OCI-LY7 (cell line): ENCODE data around the gene MTHFSD. TPM values are rescaled to one million over a fixed set of nuclear protein-coding genes. Genes with fewer than 3 reads are reported as not detected.
A peak's percentile ranks its signal among the peaks of the same experiment; 100 is the strongest.

Experiments
- BruUV-seq: library from RNA; stranded (reverse); fragments of 400-500 nt; replicated peaks from 2 replicates; lab custom pipeline; 2021; lab: Mats Ljungman, UMichigan
- CTCF ChIA-PET: fragments of 300-600 bp; sonication (Branson Sonifier 250); formaldehyde crosslinking; loops from one replicate; lab custom pipeline; 2022; ENCODE audit warnings: antibody characterized with exemption; ENCODE audit not compliant: unreplicated experiment; lab: Charles Lee
- POLR2A ChIA-PET: fragments of 300-600 bp; sonication (Branson Sonifier 250); formaldehyde crosslinking; loops from one replicate; lab custom pipeline; 2022; ENCODE audit warnings: antibody characterized with exemption; lab: Charles Lee
- DNase-seq: peaks from one replicate; pipeline ENCODE4 v3.0.0-alpha.2; 2015; ENCODE audit warnings: low spot score
- H2AFZ ChIP-seq: fragments of 200-600 bp; sonication (generic), shearing (Covaris generic); 2 replicates; pipeline ENCODE4 v1.6.1; 2014; ENCODE audit warnings: mild to moderate bottlenecking, antibody characterized with exemption, low read length, moderate library complexity
- H3K27ac ChIP-seq: fragments of 200-600 bp; sonication (generic); 2 replicates; pipeline ENCODE4 v1.5.1; 2014; ENCODE audit warnings: mixed run types, low read depth, mild to moderate bottlenecking, moderate library complexity, low read length, inconsistent platforms; ENCODE audit not compliant: poor library complexity, severe bottlenecking
- H3K36me3 ChIP-seq: fragments of 200-600 bp; sonication (generic); 2 replicates; pipeline ENCODE4 v1.6.1; 2014; ENCODE audit warnings: mild to moderate bottlenecking, antibody characterized with exemption, low read length, moderate library complexity, mixed read lengths; ENCODE audit not compliant: insufficient read depth
- H3K4me1 ChIP-seq: fragments of 200-600 bp; sonication (generic); 2 replicates; pipeline ENCODE4 v1.5.1; 2014; ENCODE audit warnings: mild to moderate bottlenecking, low read length; ENCODE audit not compliant: insufficient read depth, poor library complexity, severe bottlenecking
- H3K4me2 ChIP-seq: fragments of 200-600 bp; sonication (generic); 2 replicates; pipeline ENCODE4 v1.6.1; 2014; ENCODE audit warnings: mild to moderate bottlenecking, low read length
- H3K4me3 ChIP-seq: fragments of 200-600 bp; sonication (generic); 2 replicates; pipeline ENCODE4 v1.5.1; 2014; ENCODE audit warnings: mild to moderate bottlenecking, low read depth, low read length; ENCODE audit not compliant: poor library complexity, severe bottlenecking
- H3K79me2 ChIP-seq: fragments of 200-600 bp; sonication (generic); 2 replicates; pipeline ENCODE4 v1.6.1; 2016; ENCODE audit warnings: low read depth, mild to moderate bottlenecking, low read length, moderate library complexity, mixed read lengths; ENCODE audit not compliant: insufficient read depth
- H3K9me2 ChIP-seq: fragments of 200-600 bp; sonication (generic); 2 replicates; pipeline ENCODE4 v1.6.1; 2016; ENCODE audit warnings: mild to moderate bottlenecking, low read length, mixed read lengths; ENCODE audit not compliant: insufficient read depth
- H3K9me3 ChIP-seq: fragments of 200-600 bp; sonication (generic); 2 replicates; pipeline ENCODE4 v1.6.1; 2014; ENCODE audit warnings: mild to moderate bottlenecking, mixed run types, low read length, mixed read lengths
- H4K20me1 ChIP-seq: fragments of 200-600 bp; sonication (generic); 2 replicates; pipeline ENCODE4 v1.6.1; 2014; ENCODE audit warnings: mild to moderate bottlenecking, antibody characterized with exemption, low read length, moderate library complexity, mixed read lengths; ENCODE audit not compliant: insufficient read depth
- CTCF ChIP-seq: fragments of 200-600 bp; sonication (generic); conservative IDR thresholded peaks from 2 replicates; pipeline ENCODE4 v1.5.1; 2014; ENCODE audit warnings: mild to moderate bottlenecking, antibody characterized with exemption, low read length, moderate library complexity, mixed read lengths
- EZH2phosphoT487 ChIP-seq: fragments of 200-600 bp; sonication (generic); IDR thresholded peaks from 2 replicates; pipeline ENCODE4 v1.6.1; 2018; ENCODE audit warnings: low read depth, borderline replicate concordance, mild to moderate bottlenecking, mixed run types, antibody characterized with exemption, low read length, moderate library complexity, mixed read lengths
- intact Hi-C: fragments of 100-400 bp; cut with micrococcal nuclease; formaldehyde crosslinking; loops from one replicate; pipeline ENCODE4 v1.10.0; 2022; ENCODE audit not compliant: unreplicated experiment
- total RNA-seq, 2 experiments: library from RNA; depleted of rRNA in 1 of 2; stranded (reverse); fragments of >200 nt in 1 of 2; shearing (Covaris generic) in 1 of 2; gene quantifications; 2 replicates each; pipeline ENCODE4 v1.2.3, GENCODE V29; 2014 to 2022

MTHFSD gene
- total RNA-seq, 2 experiments from 2014 or later: 12.2 to 26.0 TPM

- Histone ChIP-seq H3K4me1 (peaks cover 20% of the 10 kb centered on the region), H3K9me3 (no peaks in the 10 kb centered on the region), H3K4me3 (no peak overlapping the region), H3K4me2 (peak overlapping the region; percentile 68), H3K9me2 (no peaks in the 10 kb centered on the region), H3K79me2 (no peaks in the 10 kb centered on the region), H3K36me3 (no peaks in the 10 kb centered on the region), H3K27ac (no peak overlapping the region), H2AFZ (no peak overlapping the region; the same call in 1 of the 2 replicates), H4K20me1 (no peaks in the 10 kb centered on the region)
- intact Hi-C loops: no loop called here
- DNase-seq: peak; percentile 8
- ChIA-PET CTCF (interaction anchor here (0.6 kb wide), 1 partner anchor 1543 kb away, joined by 3 read pairs; no protein-coding TSS in a partner anchor), POLR2A (no interaction called here)
- BruUV-seq: no TSS peak
- TF ChIP-seq EZH2phosphoT487 (no peak), CTCF (no peak)
Observed at GRCh38 chr16:86569701-86570447, 14.8 kb upstream of the MTHFSD start.

- Histone ChIP-seq H3K4me2 (peak overlapping the region; percentile 46; the same call in 1 of the 2 replicates), H3K36me3 (no peaks in the 10 kb centered on the region), H3K9me3 (no peaks in the 10 kb centered on the region), H3K9me2 (no peaks in the 10 kb centered on the region), H3K79me2 (no peaks in the 10 kb centered on the region), H2AFZ (no peak overlapping the region; the same call in 1 of the 2 replicates), H4K20me1 (no peaks in the 10 kb centered on the region), H3K27ac (no peak overlapping the region), H3K4me3 (no peak overlapping the region), H3K4me1 (peaks cover 23% of the 10 kb centered on the region)
- POLR2A ChIA-PET: no interaction called here
- CTCF ChIA-PET: no interaction called here
- BruUV-seq: no TSS peak
- DNase-seq: no peak
- no peak for TF ChIP-seq EZH2phosphoT487
- no peak for TF ChIP-seq CTCF
- intact Hi-C loops: no loop called here
Observed at GRCh38 chr16:86568677-86569623, 13.9 kb upstream of the MTHFSD start.
